ENCODE measurements around the gene USP48. TPM values are rescaled to one million over a fixed set of nuclear protein-coding genes. Genes with fewer than 3 reads are reported as not detected.

Gene USP48
- polyA plus RNA-seq, 3 donors, result 62.6 to 77.9 (median 71.2) TPM

- no peak for DNase-seq (ENCODE audit: extremely low read depth in 1 of 11, low read depth in 9 of 11, low spot score in 4 of 11)
These were observed 117.0 kb downstream of the USP48 start for GRCh38 chr1:21665711-21666575.

- no peak for DNase-seq (ENCODE audit: extremely low read depth in 1 of 11, low read depth in 9 of 11, low spot score in 4 of 11)
These were observed 118.0 kb downstream of the USP48 start for GRCh38 chr1:21664806-21665588.

DNA sequence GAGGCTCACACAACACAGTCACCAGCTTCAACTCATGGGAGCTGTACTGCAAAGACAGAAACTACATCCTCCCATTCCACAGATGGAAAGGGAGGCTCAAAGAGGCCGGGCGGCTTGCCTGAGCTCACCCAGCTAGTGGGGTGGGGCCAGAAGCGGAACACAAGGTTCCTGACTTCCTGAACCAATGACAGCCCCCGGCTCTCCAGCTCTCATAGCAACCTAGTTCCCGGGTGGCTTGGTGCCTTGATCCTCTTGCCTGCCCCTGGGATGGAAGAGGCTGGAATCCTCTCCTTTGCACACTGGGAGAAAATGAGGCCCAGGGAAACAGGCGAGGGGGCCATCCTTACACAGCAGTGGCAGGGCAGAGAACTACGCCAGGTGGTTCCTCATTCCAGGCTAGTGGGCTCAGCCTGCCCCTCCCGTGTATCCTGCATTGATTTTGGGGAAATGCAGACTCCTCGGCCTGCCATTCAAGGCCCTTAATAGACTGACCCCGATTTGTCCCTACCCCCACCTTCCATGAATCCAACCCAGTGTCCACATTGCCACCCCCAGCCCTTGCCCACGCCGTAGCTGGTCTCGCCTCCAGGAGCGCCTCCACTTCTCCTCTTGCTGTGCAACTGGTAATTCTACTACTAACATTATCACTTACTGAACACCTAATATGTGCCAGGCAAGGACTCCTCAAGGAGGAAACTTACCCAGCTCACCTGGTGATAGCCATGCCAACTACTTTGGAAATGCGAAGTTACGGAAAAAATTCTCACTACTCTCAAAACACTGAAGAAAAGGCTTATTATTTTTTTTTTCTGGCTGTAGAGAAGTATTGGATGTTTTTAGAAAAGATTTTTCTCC is 118.8 kb downstream of the USP48 start:
- DNase-seq (ENCODE audit: extremely low read depth in 1 of 11, low read depth in 9 of 11, low spot score in 4 of 11), result no peak

GRCh38 chr1:21663248-21663950 is 119.5 kb downstream of the USP48 start:
- no peak for DNase-seq (ENCODE audit: extremely low read depth in 1 of 11, low read depth in 9 of 11, low spot score in 4 of 11)

DNA sequence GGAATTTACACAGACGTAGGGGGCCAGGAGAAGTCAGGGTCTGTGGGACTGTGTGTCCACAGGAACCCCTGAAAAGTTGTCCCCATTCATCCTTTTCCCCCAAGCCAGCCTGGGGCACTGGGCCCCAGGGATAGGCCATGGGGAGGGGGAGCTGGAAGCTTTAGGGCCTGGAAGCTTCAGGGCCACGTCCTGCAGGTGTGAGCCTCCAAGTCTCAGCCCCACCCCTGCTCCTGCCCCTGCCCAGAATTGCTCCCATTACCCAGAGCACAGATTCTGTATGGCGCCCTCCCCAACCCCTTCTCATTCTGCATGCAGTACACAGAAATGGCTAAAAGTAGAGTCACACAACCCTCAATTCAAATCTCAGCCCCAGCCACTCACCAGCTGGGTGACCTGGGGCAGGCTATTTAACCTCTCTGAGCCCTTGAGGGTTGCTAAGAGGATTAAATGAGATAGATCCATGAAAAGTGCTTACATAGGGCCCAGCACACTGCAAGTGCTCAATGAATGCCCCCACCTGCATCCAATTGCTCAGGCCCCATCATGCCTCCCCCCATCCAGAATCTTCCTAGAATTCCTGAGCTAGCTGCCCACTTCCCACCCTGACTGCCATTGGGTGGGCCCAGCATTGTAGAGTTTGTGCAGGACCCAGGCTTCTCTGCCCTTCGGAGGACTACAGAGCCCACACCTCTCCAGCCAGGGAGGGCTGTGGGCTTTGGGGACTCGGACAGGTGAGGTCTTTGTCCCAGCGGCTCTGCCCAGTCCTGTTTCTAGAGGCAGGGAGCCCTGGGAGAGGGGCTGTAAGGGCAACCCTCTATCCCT is 120.3 kb downstream of the USP48 start:
- no peak for DNase-seq (ENCODE audit: extremely low read depth in 1 of 11, low read depth in 9 of 11, low spot score in 4 of 11)

- no peak for DNase-seq (ENCODE audit: extremely low read depth in 1 of 11, low read depth in 9 of 11, low spot score in 4 of 11)
These were observed 121.1 kb downstream of the USP48 start for GRCh38 chr1:21661886-21662285.

DNA sequence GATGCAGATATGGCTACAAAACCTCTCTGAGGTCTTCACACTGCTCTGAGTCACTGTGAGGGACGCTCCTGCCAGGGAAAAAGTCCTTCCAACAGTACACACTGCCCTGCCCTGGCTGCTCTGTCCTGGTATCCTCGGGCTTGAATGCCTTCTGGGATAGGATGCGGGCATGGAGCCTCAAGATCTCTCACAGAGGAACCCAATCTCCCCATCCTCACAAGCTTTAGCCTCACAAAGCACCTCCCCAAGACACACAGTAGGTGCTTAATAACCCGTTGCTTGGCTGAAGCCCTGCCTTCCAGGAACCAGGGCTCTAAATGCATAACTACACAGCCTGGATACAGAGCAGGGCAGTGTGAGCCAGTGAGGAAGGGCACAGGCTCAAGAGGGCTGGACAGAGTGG is 123.0 kb downstream of the USP48 start:
- no peak for DNase-seq (ENCODE audit: extremely low read depth in 1 of 11, low read depth in 9 of 11, low spot score in 4 of 11)

GRCh38 chr1:21659099-21659923 is 123.6 kb downstream of the USP48 start:
- peak in 5 of 11 donors; percentile 51 to 73 (median 70) for DNase-seq (ENCODE audit: extremely low read depth in 1 of 11, low read depth in 9 of 11, low spot score in 4 of 11)

DNA sequence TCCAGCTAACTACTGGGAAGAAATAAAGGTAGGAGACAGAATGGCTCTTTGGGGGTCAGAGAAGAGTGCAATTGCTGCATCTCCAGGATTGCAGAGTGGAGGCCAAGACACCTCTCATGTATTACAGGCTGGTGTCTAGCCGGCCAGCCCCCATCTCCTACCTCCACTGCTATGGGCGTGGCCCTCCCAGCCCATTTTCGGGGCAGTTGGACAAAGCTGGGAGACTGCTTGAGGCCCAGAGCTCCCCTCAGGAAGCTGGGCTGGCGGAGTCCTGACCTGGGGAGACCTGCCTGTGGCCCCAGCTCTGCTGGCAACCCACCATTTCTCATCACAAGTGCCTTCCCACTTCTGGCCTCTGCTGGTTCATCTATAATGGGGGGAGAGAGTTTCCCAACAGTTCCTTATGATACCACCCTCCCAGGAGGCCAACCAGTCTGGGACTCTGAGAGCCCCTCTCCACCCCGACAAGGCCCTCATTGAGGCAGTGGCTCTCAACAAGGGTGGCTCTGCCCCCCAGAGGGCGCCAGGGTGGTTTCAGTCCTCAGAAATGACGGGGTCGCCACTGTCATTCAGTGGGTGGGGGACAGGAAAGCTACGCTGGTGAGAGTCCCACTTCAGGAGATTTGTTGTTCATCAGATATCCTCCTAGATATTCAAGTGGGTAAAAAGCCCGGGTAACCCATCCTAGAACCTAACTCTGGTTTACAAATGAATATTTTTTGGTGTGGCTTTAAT is 125.3 kb downstream of the USP48 start:
- DNase-seq (ENCODE audit: extremely low read depth in 1 of 11, low read depth in 9 of 11, low spot score in 4 of 11), result no peak

DNA sequence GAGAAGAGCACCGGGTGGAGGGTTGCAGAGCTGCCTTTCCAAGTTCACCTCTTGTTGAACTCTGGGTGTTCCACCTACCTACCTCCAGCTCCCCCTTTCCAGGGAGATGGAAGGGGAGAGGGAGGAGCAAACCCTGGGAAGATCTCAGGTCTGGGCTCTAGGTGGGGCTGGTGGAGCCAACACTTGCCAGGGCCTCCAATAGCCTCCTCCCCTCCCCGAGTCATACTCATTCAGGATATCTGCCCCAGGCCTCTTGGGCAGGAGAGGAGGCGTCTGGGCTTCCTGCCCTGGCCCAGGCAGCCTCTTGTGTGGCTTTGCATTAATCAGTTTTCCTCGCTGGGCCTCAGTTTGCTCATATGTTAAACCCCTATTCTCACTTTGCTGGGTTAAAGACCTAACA is 127.2 kb downstream of the USP48 start:
- DNase-seq (ENCODE audit: extremely low read depth in 1 of 11, low read depth in 9 of 11, low spot score in 4 of 11), result no peak

DNA sequence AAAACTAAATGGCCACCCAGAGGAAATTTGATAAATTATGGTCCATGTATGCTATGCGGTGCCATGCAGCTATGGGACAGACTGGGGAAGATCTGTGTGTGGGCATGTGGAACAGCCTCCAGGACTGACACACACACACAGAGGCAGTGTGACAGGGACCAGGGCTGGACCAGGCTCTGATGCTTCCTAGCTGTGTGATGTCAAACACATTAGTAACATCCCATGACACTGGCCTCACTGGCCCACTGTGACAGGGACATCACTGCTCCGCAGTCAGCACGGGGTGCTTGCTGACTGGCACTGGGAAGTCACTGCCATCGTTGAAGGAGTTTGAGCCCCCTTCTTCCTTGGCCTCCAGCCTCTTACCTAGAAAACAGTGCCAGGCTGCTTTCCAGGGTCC is 127.7 kb downstream of the USP48 start:
- DNase-seq (ENCODE audit: extremely low read depth in 1 of 11, low read depth in 9 of 11, low spot score in 4 of 11), result no peak

DNA sequence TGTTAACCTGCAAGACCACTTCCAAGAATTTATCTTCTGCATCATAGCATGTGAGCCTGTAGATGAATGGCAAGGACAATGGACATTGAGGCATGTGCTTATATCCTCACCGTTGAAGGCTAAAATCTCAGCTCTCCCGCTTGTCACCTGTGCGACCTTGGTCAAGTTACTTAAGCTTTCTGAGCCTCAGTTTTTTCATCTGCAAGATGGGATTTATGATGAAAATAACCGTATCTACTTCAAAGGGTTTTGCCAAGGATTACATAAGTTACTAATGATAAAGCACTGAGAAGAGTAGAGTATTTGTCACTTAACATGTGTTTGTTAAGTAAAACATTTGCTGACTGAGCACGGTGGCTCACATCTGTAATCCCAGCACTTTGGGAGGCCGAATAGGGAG is 128.7 kb downstream of the USP48 start:
- DNase-seq (ENCODE audit: extremely low read depth in 1 of 11, low read depth in 9 of 11, low spot score in 4 of 11), result no peak

- no peak for DNase-seq (ENCODE audit: extremely low read depth in 1 of 11, low read depth in 9 of 11, low spot score in 4 of 11)
These were observed 129.2 kb downstream of the USP48 start for GRCh38 chr1:21653744-21654100.

DNA sequence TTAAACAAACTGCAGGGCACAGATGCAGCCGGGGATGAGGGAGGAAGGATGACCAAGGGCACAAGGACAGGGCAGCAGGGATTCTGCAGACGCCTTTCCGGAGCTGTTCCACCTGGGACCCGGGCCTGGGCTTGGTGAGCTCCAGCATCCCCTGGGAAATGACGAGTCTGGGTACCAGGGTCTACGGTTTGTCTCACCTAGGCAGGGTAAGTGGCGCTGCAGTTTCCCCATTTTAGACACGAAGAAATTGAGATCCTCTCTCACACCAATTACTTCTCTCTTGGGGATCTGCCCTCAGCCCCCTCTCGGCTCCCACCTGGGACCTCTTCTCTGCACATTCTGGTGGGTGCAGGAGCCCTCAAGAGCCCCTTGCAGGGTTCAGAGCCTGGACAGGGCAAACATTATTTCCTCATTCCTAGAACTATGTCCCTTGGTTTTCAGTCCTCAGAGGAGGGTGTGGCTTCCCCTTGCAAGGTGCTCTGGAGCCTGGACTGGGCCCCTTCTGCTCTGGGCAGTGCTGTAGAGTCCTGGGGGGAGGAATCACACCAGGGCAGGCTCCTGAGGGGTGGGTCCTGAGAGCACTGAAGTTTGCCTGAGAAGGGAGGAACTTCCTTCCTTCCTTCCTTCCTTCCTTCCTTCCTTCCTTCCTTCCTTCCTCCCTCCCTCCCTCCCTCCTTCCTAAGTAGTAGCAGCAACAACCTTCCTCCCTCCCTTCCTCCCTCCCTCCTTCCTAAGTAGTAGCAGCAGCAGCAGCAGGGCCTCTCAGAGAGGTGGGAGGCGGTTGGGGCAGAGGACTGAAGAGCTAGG is 129.8 kb downstream of the USP48 start:
- DNase-seq (ENCODE audit: extremely low read depth in 1 of 11, low read depth in 9 of 11, low spot score in 4 of 11), result no peak

GRCh38 chr1:21652101-21652936 is 130.6 kb downstream of the USP48 start:
- DNase-seq (ENCODE audit: extremely low read depth in 1 of 11, low read depth in 9 of 11, low spot score in 4 of 11), result no peak
